H1 (cell line): ENCODE measurements around the gene SLC6A19. TPM values are rescaled to one million over a fixed set of nuclear protein-coding genes. Genes with fewer than 3 reads are reported as not detected.

ENCODE experiments used
- CTCF ChIA-PET: fragments of 300-600 bp; sonication (Branson Sonifier 250); formaldehyde crosslinking; loops from one replicate; lab custom pipeline; 2021; ENCODE audit not compliant: partially characterized antibody; lab: Charles Lee
- POLR2A ChIA-PET: fragments of 300-600 bp; sonication (Branson Sonifier 250); formaldehyde crosslinking; loops from one replicate; lab custom pipeline; 2021; ENCODE audit warnings: inconsistent platforms; ENCODE audit not compliant: partially characterized antibody; lab: Charles Lee
- DNase-seq, 2 experiments: peaks; one replicate each; pipeline versions ENCODE4 v3.0.0 to v3.0.0-alpha.2; 2010 to 2022; ENCODE audit warnings: low spot score in 2 of 2, low read depth in 1 of 2, mixed read lengths in 1 of 2
- FAIRE-seq: peaks from 2 replicates; lab custom pipeline; 2011; peaks lifted over from hg19 to GRCh38; lab: Jason Lieb, UNC
- H2AFZ ChIP-seq: 2 replicates; pipeline ENCODE4 v1.8.1; 2012; ENCODE audit warnings: low read length, inconsistent platforms
- H2AK5ac ChIP-seq: 2 replicates; pipeline ENCODE4 v1.6.1; 2013; ENCODE audit warnings: low read depth, low read length
- H2BK120ac ChIP-seq: replicated peaks from 2 replicates; pipeline ENCODE3; 2013; ENCODE audit warnings: low read depth, low read length, inconsistent platforms
- H2BK12ac ChIP-seq: 2 replicates; pipeline ENCODE4 v1.6.1; 2013; ENCODE audit warnings: low read depth, low read length
- H2BK15ac ChIP-seq: 2 replicates; pipeline ENCODE4 v1.6.1; 2013; ENCODE audit warnings: low read length
- H2BK20ac ChIP-seq: 2 replicates; pipeline ENCODE4 v1.6.1; 2013; ENCODE audit warnings: low read length
- H2BK5ac ChIP-seq: 2 replicates; pipeline ENCODE4 v1.6.1; 2013; ENCODE audit warnings: low read depth, low read length
- H3K14ac ChIP-seq: 2 replicates; pipeline ENCODE4 v1.6.1; 2013; ENCODE audit warnings: inconsistent platforms; ENCODE audit not compliant: insufficient read length
- H3K18ac ChIP-seq: 2 replicates; pipeline ENCODE4 v1.6.1; 2013; ENCODE audit warnings: low read length; ENCODE audit errors: extremely low read depth
- H3K23ac ChIP-seq: 2 replicates; pipeline ENCODE4 v1.6.1; 2013; ENCODE audit warnings: inconsistent platforms; ENCODE audit not compliant: insufficient read length
- H3K23me2 ChIP-seq: 2 replicates; pipeline ENCODE4 v1.6.1; 2013; ENCODE audit warnings: low read depth, low read length
- H3K27ac ChIP-seq: 2 replicates; pipeline ENCODE4 v1.6.1; 2011; ENCODE audit warnings: low read depth, low read length, inconsistent platforms
- H3K27me3 ChIP-seq, 4 experiments: replicated peaks in 1 of 4; 1 replicate in 1 of 4; 2 replicates in 3 of 4; pipeline versions ENCODE4 v1.6.1 to v1.8.1; 2011 to 2013; ENCODE audit warnings: low read length in 3 of 4, mild to moderate bottlenecking in 3 of 4, inconsistent platforms in 2 of 4, mixed read lengths in 2 of 4, moderate library complexity in 1 of 4; ENCODE audit not compliant: control insufficient read depth in 3 of 4, insufficient read depth in 3 of 4; ENCODE audit errors: extremely low read depth in 1 of 4
- H3K36me3 ChIP-seq, 4 experiments: 2 replicates each; pipeline versions ENCODE4 v1.6.1 to v1.8.1; 2011 to 2013; ENCODE audit warnings: mild to moderate bottlenecking in 4 of 4, low read length in 3 of 4, moderate library complexity in 2 of 4, control low read depth in 1 of 4, inconsistent platforms in 1 of 4; ENCODE audit not compliant: insufficient read depth in 4 of 4, control insufficient read depth in 2 of 4
- H3K4ac ChIP-seq: replicated peaks from 2 replicates; pipeline ENCODE3; 2013; ENCODE audit warnings: low read length, low read depth, mixed read lengths, inconsistent platforms; ENCODE audit not compliant: insufficient read length
- H3K4me1 ChIP-seq, 4 experiments: replicated peaks in 1 of 4; 1 replicate in 1 of 4; 2 replicates in 3 of 4; pipeline versions ENCODE4 v1.6.1 to v1.8.1; 2011 to 2013; ENCODE audit warnings: low read length in 3 of 4, inconsistent platforms in 2 of 4, mixed read lengths in 1 of 4; ENCODE audit not compliant: insufficient read depth in 4 of 4, control insufficient read depth in 3 of 4
- H3K4me2 ChIP-seq, 2 experiments: 2 replicates each; pipeline versions ENCODE4 v1.6.1 to v1.8.1; 2011 to 2013; ENCODE audit warnings: low read depth in 2 of 2, low read length in 2 of 2, control low read depth in 1 of 2, inconsistent platforms in 1 of 2, mild to moderate bottlenecking in 1 of 2; ENCODE audit not compliant: insufficient read depth in 1 of 2
- H3K4me3 ChIP-seq, 4 experiments: fragments of 200-600, 300-600 bp in 1 of 4; sonication (generic), shearing (Covaris generic), sonication (Bioruptor Twin) in 1 of 4; 2 replicates each; pipeline versions ENCODE4 v1.5.1 to v1.8.1; 2011 to 2016; ENCODE audit warnings: low read length in 4 of 4, low read depth in 3 of 4, control low read depth in 2 of 4, inconsistent platforms in 2 of 4, mild to moderate bottlenecking in 2 of 4, mixed read lengths in 1 of 4, moderate library complexity in 1 of 4; ENCODE audit not compliant: insufficient read depth in 2 of 4; ENCODE audit errors: extremely low read depth in 1 of 4
- H3K56ac ChIP-seq: replicated peaks from 2 replicates; pipeline ENCODE3; 2013; ENCODE audit warnings: low read depth, mild to moderate bottlenecking, mixed read lengths, low read length, inconsistent platforms; ENCODE audit not compliant: insufficient read length
- H3K79me1 ChIP-seq: 2 replicates; pipeline ENCODE4 v1.6.1; 2013; ENCODE audit warnings: low read depth, low read length, control low read depth
- H3K79me2 ChIP-seq, 2 experiments: 2 replicates each; pipeline versions ENCODE4 v1.6.1 to v1.8.1; 2012 to 2013; ENCODE audit warnings: low read length in 2 of 2, mild to moderate bottlenecking in 2 of 2, inconsistent platforms in 1 of 2; ENCODE audit not compliant: insufficient read depth in 2 of 2, control insufficient read depth in 1 of 2
- H3K9ac ChIP-seq, 4 experiments: replicated peaks in 1 of 4; 1 replicate in 1 of 4; 2 replicates in 3 of 4; pipeline versions ENCODE4 v1.6.1 to v1.8.1; 2011 to 2013; ENCODE audit warnings: low read depth in 3 of 4, low read length in 3 of 4, control low read depth in 2 of 4, mild to moderate bottlenecking in 2 of 4, moderate library complexity in 2 of 4, inconsistent platforms in 1 of 4; ENCODE audit errors: extremely low read depth in 1 of 4
- H3K9me3 ChIP-seq, 2 experiments: 2 replicates each; pipeline versions ENCODE4 v1.6.1 to v1.8.1; 2012 to 2013; ENCODE audit warnings: mild to moderate bottlenecking in 2 of 2, moderate library complexity in 2 of 2, control low read depth in 1 of 2, inconsistent platforms in 1 of 2, low read depth in 1 of 2, low read length in 1 of 2, mixed read lengths in 1 of 2; ENCODE audit not compliant: insufficient read depth in 2 of 2
- H4K20me1 ChIP-seq, 2 experiments: replicated peaks in 1 of 2; 2 replicates each; pipeline versions ENCODE3 to v1.8.1; 2011 to 2013; ENCODE audit warnings: inconsistent platforms in 2 of 2, low read length in 2 of 2, mild to moderate bottlenecking in 1 of 2; ENCODE audit not compliant: insufficient read depth in 2 of 2, control insufficient read depth in 1 of 2
- H4K5ac ChIP-seq: 2 replicates; pipeline ENCODE4 v1.6.1; 2013; ENCODE audit warnings: low read length, low read depth, mixed read lengths, inconsistent platforms; ENCODE audit not compliant: insufficient read length
- H4K8ac ChIP-seq: 2 replicates; pipeline ENCODE4 v1.8.0; 2013; ENCODE audit warnings: mild to moderate bottlenecking, moderate library complexity, low read length, inconsistent platforms; ENCODE audit not compliant: insufficient read depth; ENCODE audit errors: extremely low read depth
- H4K91ac ChIP-seq: replicated peaks from 2 replicates; pipeline ENCODE3; 2013; ENCODE audit warnings: low read length, mixed read lengths, inconsistent platforms; ENCODE audit not compliant: insufficient read length
- ASH2L ChIP-seq: fragments of 200-600, 300-600 bp; sonication (generic); IDR thresholded peaks from one replicate; pipeline ENCODE4 v1.7.1; 2017; ENCODE audit warnings: low read length
- BCL11A ChIP-seq, 2 experiments: IDR thresholded peaks; one replicate each; pipeline ENCODE4 v1.6.1; 2011; ENCODE audit warnings: low read depth in 2 of 2, low read length in 2 of 2, mild to moderate bottlenecking in 2 of 2
- BRCA1 ChIP-seq: IDR thresholded peaks from 2 replicates; pipeline ENCODE4 v1.6.1; 2012; ENCODE audit warnings: low read depth, low read length, improper control_type of control experiment
- CEBPB ChIP-seq: IDR thresholded peaks from 2 replicates; pipeline ENCODE4 v1.6.1; 2012; ENCODE audit warnings: low read depth, low read length
- E2F6 ChIP-seq: IDR thresholded peaks from 2 replicates; pipeline ENCODE4 v1.6.1; 2012; ENCODE audit warnings: inconsistent platforms
- EGR1 ChIP-seq: IDR thresholded peaks from 2 replicates; pipeline ENCODE4 v1.6.1; 2011; ENCODE audit warnings: low read depth, low read length, borderline replicate concordance
- HDAC2 ChIP-seq, 2 experiments: fragments of 300-600 bp in 1 of 2; sonication (generic) in 1 of 2; IDR thresholded peaks; 2 replicates each; pipeline ENCODE4 v1.6.1; 2011 to 2012; ENCODE audit warnings: low read depth in 2 of 2, low read length in 2 of 2, mild to moderate bottlenecking in 2 of 2, moderate library complexity in 2 of 2, borderline replicate concordance in 1 of 2, inconsistent platforms in 1 of 2
- KDM4A ChIP-seq: IDR thresholded peaks from one replicate; pipeline ENCODE4 v1.7.1; 2012; ENCODE audit warnings: low read depth, mild to moderate bottlenecking, moderate library complexity, low read length, inconsistent platforms; ENCODE audit not compliant: severe bottlenecking
- NANOG ChIP-seq: IDR thresholded peaks from 2 replicates; pipeline ENCODE4 v1.6.1; 2011; ENCODE audit warnings: low read length, low read depth, mild to moderate bottlenecking, inconsistent platforms; ENCODE audit not compliant: insufficient read depth, poor library complexity, severe bottlenecking
- SIRT6 ChIP-seq: IDR thresholded peaks from one replicate; pipeline ENCODE4 v1.7.1; 2012; ENCODE audit warnings: low read length, inconsistent platforms
- SIX5 ChIP-seq: IDR thresholded peaks from 2 replicates; pipeline ENCODE4 v1.6.1; 2011; ENCODE audit warnings: mild to moderate bottlenecking, low read depth, low read length
- TAF7 ChIP-seq: optimal IDR thresholded peaks from 2 replicates; pipeline ENCODE3; 2011; ENCODE audit warnings: low read depth, mild to moderate bottlenecking, inconsistent platforms, low read length, moderate library complexity, borderline replicate concordance
- WGBS, 2 experiments: shearing (Covaris generic) in 1 of 2; methylation state at CpG; one replicate each; pipeline versions ENCODE4 v1.1.6 to v1.1.7; 2013 to 2015; ENCODE audit warnings: low lambda C conversion rate in 2 of 2, mixed read lengths in 2 of 2, inconsistent platforms in 1 of 2, low coverage in 1 of 2, missing lambda C conversion rate in 1 of 2; ENCODE audit not compliant: insufficient replicate concordance in 2 of 2, insufficient coverage in 1 of 2, insufficient read length in 1 of 2; ENCODE audit errors: extremely low coverage in 1 of 2, missing lambda C conversion rate in 1 of 2; 5-methylcytosine and 5-hydroxymethylcytosine counted together
- polyA plus RNA-seq, 7 experiments: library from polyadenylated mRNA; depleted of rRNA in 3 of 7; stranded (reverse) in 5 of 7; unstranded in 2 of 7; fragments of >200 nt in 5 of 7; fragments of 200-250 nt in 2 of 7; gene quantifications; 1 replicate in 5 of 7; 2 replicates in 1 of 7; 4 replicates in 1 of 7; pipeline versions ENCODE4 v1.2.1 to v1.2.3, GENCODE V29; 2011 to 2013; ENCODE audit warnings: missing spikeins in 2 of 7, mixed read lengths in 2 of 7
- total RNA-seq: library from RNA; stranded (reverse); fragmentation: NEBNext Ultra II Directional; extraction: Animal tissue kit (Norgen Biotek cat#: 25700); gene quantifications from 2 replicates; pipeline ENCODE4 v1.2.1, GENCODE V29; 2021
- TF ChIP-seq, protein P1 (sequence below): IDR thresholded peaks from 2 replicates; pipeline ENCODE4 v1.6.1; 2011; ENCODE audit warnings: low read depth, mild to moderate bottlenecking, low read length; ENCODE audit not compliant: insufficient read depth

SLC6A19 gene
- total and polyA plus RNA-seq, 2 of the 8 experiments (the other 6 are each of a cell fraction or from before 2014, with no cell fraction given) = 0.02 TPM; not detected in 1

GRCh38 chr5:1224631-1225030 is 23.2 kb downstream of the SLC6A19 start:
- no peak for DNase-seq
- no peak overlapping the region for H4K5ac ChIP-seq
- ChIA-PET CTCF (interaction anchor here (0.6 to 1.2 kb wide), 2 partner anchors 9 to 323 kb away, joined by 3 to 4 read pairs; no protein-coding TSS in a partner anchor), POLR2A (no interaction called here)
- H3K4me3 ChIP-seq = no peak overlapping the region
- H3K56ac ChIP-seq = no peak overlapping the region
- H3K27ac ChIP-seq = no peak overlapping the region
- H2AFZ ChIP-seq = no peak overlapping the region
- no peak overlapping the region for H3K4me2 ChIP-seq
- no peak overlapping the region for H2BK120ac ChIP-seq
- no peak overlapping the region for H2BK5ac ChIP-seq
- H3K4me1 ChIP-seq = peaks cover 0 to 3% (median 0%) of the 10 kb centered on the region in 4 experiments; a peak in 2 of 7 replicates
- H4K8ac ChIP-seq = no peak overlapping the region
- H3K14ac ChIP-seq = no peak overlapping the region
- peaks cover 0 to 3% of the 10 kb centered on the region in 2 experiments for H4K20me1 ChIP-seq
- H3K9me3 ChIP-seq = peaks cover 0 to 4% of the 10 kb centered on the region in 2 experiments; a peak in 1 of 4 replicates
- H4K91ac ChIP-seq = no peak overlapping the region
- peaks cover 6% of the 10 kb centered on the region; the same call in 1 of the 2 replicates for H3K23me2 ChIP-seq
- no peak overlapping the region for H3K18ac ChIP-seq
- no peaks in the 10 kb centered on the region for H3K36me3 ChIP-seq
- H2AK5ac ChIP-seq = no peak overlapping the region
- no peaks in the 10 kb centered on the region; a peak in 1 of 7 replicates for H3K27me3 ChIP-seq
- no peak overlapping the region for H3K4ac ChIP-seq
- 94% methylated on average over 11 of the region's 15 CpGs; no CpG with 5 or more reads in 1 of the 2 experiments for WGBS, 2 experiments
- H2BK15ac ChIP-seq = no peak overlapping the region
- H2BK12ac ChIP-seq = no peak overlapping the region
- H3K23ac ChIP-seq = no peak overlapping the region
- H3K9ac ChIP-seq = no peak overlapping the region
- H3K79me1 ChIP-seq = no peaks in the 10 kb centered on the region
- no peak for FAIRE-seq
- no peak overlapping the region for H2BK20ac ChIP-seq
- H3K79me2 ChIP-seq = no peaks in the 10 kb centered on the region
- no peak for TF ChIP-seq ASH2L
- TF ChIP-seq SIRT6 = no peak
- TF ChIP-seq HDAC2 (IDR thresholded peaks at IDR 0.05; ENCODE audit: borderline replicate concordance in 1 of 2, low read depth in 2 of 2, low read length in 2 of 2) = no peak
- no peak for TF ChIP-seq TAF7
- TF ChIP-seq EGR1 = no peak
- no peak for TF ChIP-seq BRCA1
- no peak for TF ChIP-seq NANOG
- TF ChIP-seq, protein P1, sequence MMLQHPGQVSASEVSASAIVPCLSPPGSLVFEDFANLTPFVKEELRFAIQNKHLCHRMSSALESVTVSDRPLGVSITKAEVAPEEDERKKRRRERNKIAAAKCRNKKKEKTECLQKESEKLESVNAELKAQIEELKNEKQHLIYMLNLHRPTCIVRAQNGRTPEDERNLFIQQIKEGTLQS = no peak
- TF ChIP-seq KDM4A = no peak
- no peak for TF ChIP-seq CEBPB
- TF ChIP-seq SIX5 = no peak
- no peak for TF ChIP-seq BCL11A (IDR thresholded peaks at IDR 0.05; ENCODE audit: low read depth in 2 of 2, low read length in 2 of 2)
- TF ChIP-seq E2F6 = no peak
